HG02884 (cell line): Measurements from ENCODE around the gene CBX7.

Experiments used
- ATAC-seq: cut with Tn5 transposase; IDR thresholded peaks from one replicate; pipeline ENCODE4 v1.9.1; 2021; ENCODE audit warnings: mild to moderate bottlenecking, moderate library complexity; ENCODE audit not compliant: unreplicated experiment

Gene CBX7

GRCh38 chr22:39094717-39095389, 57.6 kb downstream of the CBX7 start:
- no peak for ATAC-seq

- no peak for ATAC-seq
Observed at GRCh38 chr22:39092111-39092862, 60.2 kb downstream of the CBX7 start.

GRCh38 chr22:39091126-39092081, 61.1 kb downstream of the CBX7 start:
- no peak for ATAC-seq

- no peak for ATAC-seq
Observed at GRCh38 chr22:39090426-39091064, 61.9 kb downstream of the CBX7 start.

- no peak for ATAC-seq
Observed at GRCh38 chr22:39089928-39090327, 62.6 kb downstream of the CBX7 start.

GRCh38 chr22:39088685-39089032, 63.8 kb downstream of the CBX7 start:
- no peak for ATAC-seq

- ATAC-seq = no peak
Observed at GRCh38 chr22:39087881-39088684, 64.4 kb downstream of the CBX7 start.

- ATAC-seq = no peak
Observed at GRCh38 chr22:39087098-39087497, 65.4 kb downstream of the CBX7 start.

GRCh38 chr22:39084666-39085065, 67.8 kb downstream of the CBX7 start:
- no peak for ATAC-seq

- no peak for ATAC-seq
Observed at GRCh38 chr22:39083212-39084165, 69.0 kb downstream of the CBX7 start.

GRCh38 chr22:39081598-39081997, 70.9 kb downstream of the CBX7 start:
- no peak for ATAC-seq

GRCh38 chr22:39081016-39081415, 71.5 kb downstream of the CBX7 start:
- no peak for ATAC-seq
